K562 treated with DMSO at 1 percent for 24 hours (cell line): ENCODE measurements around the gene KRTAP10-12. TPM values are rescaled to one million over a fixed set of nuclear protein-coding genes. Genes with fewer than 3 reads are reported as not detected.

Source experiments
- total RNA-seq: library from RNA; unstranded; fragments of 300-600 nt; gene quantifications from 2 replicates; pipeline ENCODE4 v1.2.3, GENCODE V29; 2022; ENCODE audit warnings: low read depth; ENCODE audit not compliant: insufficient read depth

KRTAP10-12 gene, protein sequence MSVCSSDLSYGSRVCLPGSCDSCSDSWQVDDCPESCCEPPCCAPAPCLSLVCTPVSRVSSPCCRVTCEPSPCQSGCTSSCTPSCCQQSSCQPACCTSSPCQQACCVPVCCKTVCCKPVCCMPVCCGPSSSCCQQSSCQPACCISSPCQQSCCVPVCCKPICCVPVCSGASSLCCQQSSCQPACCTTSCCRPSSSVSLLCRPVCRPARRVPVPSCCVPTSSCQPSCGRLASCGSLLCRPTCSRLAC
- total RNA-seq = not detected in 2 replicates

GRCh38 chr21:44697172-44697810 is at the start of gene KRTAP10-12:
KRTAP10-12 (plus strand) TSS chr21:44697172; CDS start chr21:44697202, 30 bp downstream.

DNA sequence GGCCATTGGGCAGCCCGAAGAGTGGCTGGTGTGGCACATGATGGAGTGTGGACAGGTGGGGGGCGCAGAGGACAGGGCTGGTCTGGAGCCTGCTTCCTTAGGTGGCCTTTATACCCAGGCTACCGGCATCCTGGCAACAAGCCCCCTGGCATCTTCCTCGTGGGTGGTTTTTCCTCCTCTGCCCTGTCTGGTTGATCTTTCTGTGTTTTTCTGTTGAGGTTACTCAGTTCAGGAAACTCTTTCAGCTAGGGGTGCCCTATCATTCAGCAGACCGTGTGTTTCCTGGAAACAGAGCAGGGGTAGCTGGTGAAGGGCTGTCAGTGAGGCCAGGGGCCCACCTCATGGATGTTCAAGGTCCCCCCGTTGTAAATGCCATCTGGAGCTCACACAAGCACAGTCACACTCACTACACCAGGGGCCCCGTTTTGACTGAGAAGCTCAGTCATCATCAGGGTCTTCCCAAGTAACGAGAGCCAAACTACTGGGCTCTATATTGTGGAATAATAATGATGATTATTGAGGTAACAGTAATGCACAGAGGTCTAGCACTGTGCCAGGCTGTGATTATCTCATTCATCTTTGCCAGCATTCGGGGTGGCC is 42.3 kb upstream of the KRTAP10-12 start, which contains the start of gene KRTAP12-4:
TSS of gene KRTAP12-4 (minus strand) at position 84 of the 600 bp plus-strand sequence. CDS start at position 39, 45 bp downstream.

GRCh38 chr21:44657635-44658540 is 39.1 kb upstream of the KRTAP10-12 start, which contains the start of gene KRTAP12-3:
KRTAP12-3 (plus strand) TSS chr21:44657932; CDS start chr21:44657980, 48 bp downstream.

GRCh38 chr21:44666401-44667320 is 30.3 kb upstream of the KRTAP10-12 start, which contains the start of gene KRTAP12-2:
KRTAP12-2 (minus strand) TSS chr21:44666927; CDS start chr21:44666886, 41 bp downstream.

DNA sequence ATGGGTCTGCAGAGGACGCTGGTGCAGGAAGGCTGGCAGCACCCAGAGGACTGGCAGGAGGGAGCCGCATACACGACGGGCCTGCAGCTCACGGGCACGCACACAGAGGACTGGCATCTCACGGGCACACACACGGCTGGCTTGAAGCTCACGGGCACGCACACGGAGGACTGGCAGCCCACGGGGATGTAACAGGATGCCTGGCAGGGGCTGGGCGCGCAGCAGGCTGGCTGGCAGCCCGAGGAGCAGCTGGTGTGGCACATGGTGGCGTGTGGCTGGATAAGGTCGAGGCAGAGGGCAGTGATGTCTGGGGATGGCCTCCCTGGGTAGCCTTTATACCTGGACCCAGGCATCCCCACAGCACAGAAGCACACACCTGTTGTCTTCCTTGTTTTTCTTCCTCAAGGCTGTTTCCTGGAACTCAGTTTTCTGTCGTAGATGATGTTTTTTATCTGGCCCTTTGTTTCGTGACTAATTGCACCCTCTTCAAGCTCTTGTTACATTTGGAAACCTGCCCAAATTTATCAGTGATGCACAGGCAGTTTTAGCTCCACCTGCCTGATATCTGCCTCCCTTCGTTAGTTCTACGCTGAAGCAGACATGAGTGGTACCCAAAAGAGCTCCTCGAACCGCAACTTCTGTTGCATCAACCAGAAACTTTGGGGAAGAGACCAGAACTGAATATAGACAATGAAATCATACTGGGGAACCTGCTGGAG is 15.0 kb upstream of the KRTAP10-12 start, which contains the start of gene KRTAP12-1:
TSS of gene KRTAP12-1 (minus strand) at position 303 of the 719 bp plus-strand sequence. CDS start at position 263, 40 bp downstream.

DNA sequence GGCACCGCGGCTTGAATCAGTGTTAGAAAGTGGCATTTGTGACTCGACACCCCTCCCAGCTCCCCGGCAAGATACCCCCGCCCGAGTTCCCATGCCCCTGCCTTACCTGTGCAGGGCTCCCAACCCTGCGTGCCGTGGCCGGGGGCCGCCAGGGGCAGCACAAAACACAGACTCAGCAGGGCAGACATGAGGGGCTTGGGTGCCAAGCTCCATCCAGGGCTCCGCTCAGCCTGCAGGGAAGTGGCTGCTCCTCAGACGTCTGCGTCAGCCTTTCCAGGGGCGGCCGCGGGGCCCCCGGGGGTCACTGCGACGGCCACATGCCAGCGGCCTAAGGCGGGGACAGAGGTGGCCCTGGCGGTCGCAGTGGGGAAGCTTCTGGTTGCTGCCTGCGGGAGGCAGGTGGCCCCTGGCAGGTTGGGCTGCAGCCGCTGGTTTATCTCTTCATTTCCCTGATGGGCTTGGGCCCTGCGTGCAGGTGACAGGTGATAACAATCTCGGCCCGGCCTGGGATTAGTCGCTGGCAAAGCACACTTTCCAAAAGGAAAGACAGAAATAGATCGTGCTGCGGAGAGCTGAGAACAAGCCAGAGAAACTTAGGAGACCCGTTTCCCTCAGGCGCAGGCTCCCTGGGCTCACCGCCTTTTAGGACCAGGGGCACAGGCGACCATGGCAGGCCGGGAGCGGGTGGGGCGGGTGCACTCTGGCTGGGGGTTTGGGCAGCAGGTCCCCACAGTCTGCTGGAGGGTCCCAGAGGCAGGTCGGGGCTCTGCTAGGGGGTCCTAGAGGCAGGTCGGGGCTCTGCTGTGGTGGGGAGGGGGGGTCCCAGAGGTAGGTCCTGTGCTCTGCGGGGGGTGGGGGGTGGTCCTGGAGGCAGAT is 14.6 kb downstream of the KRTAP10-12 start, which contains the start of gene TSPEAR:
TSS of gene TSPEAR (minus strand) at position 246 of the 876 bp plus-strand sequence. CDS start at position 188, 58 bp downstream.

Other genes starting within 250 kb of the KRTAP10-12 start
- gene LRRC3, start 241.7 kb upstream of the KRTAP10-12 start, total RNA-seq = 0.13 and 0.21 TPM in 2 replicates
- gene KRTAP10-1, start 157.0 kb upstream of the KRTAP10-12 start, total RNA-seq = not detected in 2 replicates
- not detected in 2 replicates for gene KRTAP10-2, start 145.7 kb upstream of the KRTAP10-12 start, total RNA-seq
- gene KRTAP10-3, start 138.4 kb upstream of the KRTAP10-12 start, total RNA-seq = not detected in 2 replicates
- not detected in 2 replicates for gene KRTAP10-4, start 123.4 kb upstream of the KRTAP10-12 start, total RNA-seq
- gene KRTAP10-5, start 116.6 kb upstream of the KRTAP10-12 start, total RNA-seq = not detected in 2 replicates
- gene KRTAP10-6, start 104.7 kb upstream of the KRTAP10-12 start, total RNA-seq = not detected in 2 replicates
- not detected in 2 replicates for gene KRTAP10-7, start 96.6 kb upstream of the KRTAP10-12 start, total RNA-seq
- gene KRTAP10-8, start 85.1 kb upstream of the KRTAP10-12 start, total RNA-seq = not detected in 2 replicates
- not detected in 2 replicates for gene KRTAP10-9, start 70.1 kb upstream of the KRTAP10-12 start, total RNA-seq
- gene KRTAP10-10, start 59.8 kb upstream of the KRTAP10-12 start, total RNA-seq = not detected in 2 replicates
- gene KRTAP10-11, start 50.8 kb upstream of the KRTAP10-12 start, total RNA-seq = not detected in 2 replicates
- not detected in 2 replicates for gene KRTAP12-4, start 42.5 kb upstream of the KRTAP10-12 start, total RNA-seq
- gene KRTAP12-3, start 39.2 kb upstream of the KRTAP10-12 start, total RNA-seq = not detected in 2 replicates
- not detected in 2 replicates for gene KRTAP12-2, start 30.2 kb upstream of the KRTAP10-12 start, total RNA-seq
- not detected in 2 replicates for gene KRTAP12-1, start 15.0 kb upstream of the KRTAP10-12 start, total RNA-seq
- 0.08 TPM in 1 of 2 replicates, not detected in the other for gene TSPEAR, start 14.4 kb downstream of the KRTAP10-12 start, total RNA-seq
- 67.6 and 76.4 TPM in 2 replicates for gene UBE2G2, start 104.6 kb downstream of the KRTAP10-12 start, total RNA-seq
- gene SUMO3, start 120.9 kb downstream of the KRTAP10-12 start, total RNA-seq = 76.7 and 81.9 TPM in 2 replicates
- 157 and 170 TPM in 2 replicates for gene PTTG1IP, start 176.5 kb downstream of the KRTAP10-12 start, total RNA-seq
- gene ITGB2, start 223.7 kb downstream of the KRTAP10-12 start, total RNA-seq = 1.3 TPM in 2 replicates
- gene SLX9, start 242.9 kb downstream of the KRTAP10-12 start, total RNA-seq = 43.8 and 49.2 TPM in 2 replicates